ENCODE data around the gene KLHDC8A.

DNA sequence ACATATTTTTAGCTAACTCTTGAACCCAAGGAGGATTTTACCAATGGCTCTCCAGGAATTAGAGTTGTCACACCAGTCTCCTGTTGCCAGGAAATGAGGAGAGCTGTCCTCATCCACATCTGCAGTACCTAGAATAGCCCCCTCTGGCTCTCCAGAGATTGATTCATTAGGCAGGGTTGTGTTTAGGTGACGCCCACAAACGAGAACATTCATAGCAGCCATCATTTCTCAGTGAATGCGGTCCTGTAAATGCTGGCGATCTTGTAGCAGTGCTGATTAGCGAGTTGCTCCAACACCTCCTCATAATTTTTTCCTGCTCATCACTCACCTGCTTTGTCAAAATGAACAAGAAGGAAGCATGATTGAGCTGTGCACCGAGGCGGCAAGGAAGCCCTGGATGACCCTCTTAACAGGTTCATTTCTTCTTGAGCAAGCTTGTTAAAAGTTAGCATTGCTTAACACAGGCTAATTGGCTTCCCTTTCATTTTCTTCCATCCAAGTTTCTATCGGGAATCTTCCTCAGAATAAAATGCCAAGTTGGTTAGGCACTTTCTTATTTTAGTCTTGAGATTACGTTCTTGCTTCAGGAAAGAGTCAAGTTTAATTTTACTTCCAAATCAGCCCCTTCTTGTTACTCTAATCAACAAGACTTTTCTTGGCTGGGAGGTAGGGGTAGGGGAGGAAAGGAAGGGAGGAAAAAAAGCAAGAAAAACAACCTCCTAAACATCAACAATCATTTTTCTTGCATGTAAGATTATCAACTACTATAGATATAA lies 16.5 kb upstream of the KLHDC8A start:
- TF ChIP-seq, protein P1, sequence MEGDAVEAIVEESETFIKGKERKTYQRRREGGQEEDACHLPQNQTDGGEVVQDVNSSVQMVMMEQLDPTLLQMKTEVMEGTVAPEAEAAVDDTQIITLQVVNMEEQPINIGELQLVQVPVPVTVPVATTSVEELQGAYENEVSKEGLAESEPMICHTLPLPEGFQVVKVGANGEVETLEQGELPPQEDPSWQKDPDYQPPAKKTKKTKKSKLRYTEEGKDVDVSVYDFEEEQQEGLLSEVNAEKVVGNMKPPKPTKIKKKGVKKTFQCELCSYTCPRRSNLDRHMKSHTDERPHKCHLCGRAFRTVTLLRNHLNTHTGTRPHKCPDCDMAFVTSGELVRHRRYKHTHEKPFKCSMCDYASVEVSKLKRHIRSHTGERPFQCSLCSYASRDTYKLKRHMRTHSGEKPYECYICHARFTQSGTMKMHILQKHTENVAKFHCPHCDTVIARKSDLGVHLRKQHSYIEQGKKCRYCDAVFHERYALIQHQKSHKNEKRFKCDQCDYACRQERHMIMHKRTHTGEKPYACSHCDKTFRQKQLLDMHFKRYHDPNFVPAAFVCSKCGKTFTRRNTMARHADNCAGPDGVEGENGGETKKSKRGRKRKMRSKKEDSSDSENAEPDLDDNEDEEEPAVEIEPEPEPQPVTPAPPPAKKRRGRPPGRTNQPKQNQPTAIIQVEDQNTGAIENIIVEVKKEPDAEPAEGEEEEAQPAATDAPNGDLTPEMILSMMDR (conservative IDR thresholded peaks at IDR 0.05; ENCODE audit: low read depth, low read length) = no peak
- TF ChIP-seq EZH2 (IDR thresholded peaks at IDR 0.05; ENCODE audit: borderline replicate concordance, low read depth, low read length, poor library complexity, severe bottlenecking) = no peak
